SJSA1 (cell line): Measurements from ENCODE around the gene FGD4. TPM values are rescaled to one million over a fixed set of nuclear protein-coding genes. Genes with fewer than 3 reads are reported as not detected.

Experiments
- DNase-seq, 2 experiments: peaks; one replicate each; pipeline ENCODE4 v3.0.0-alpha.2; 2015 to 2020; ENCODE audit warnings: low spot score in 2 of 2, low read depth in 1 of 2
- H3K27ac ChIP-seq: fragments of 250-450 bp; sonication (Bioruptor Pico); 2 replicates; pipeline ENCODE4 v1.5.1; 2020; ENCODE audit warnings: mild to moderate bottlenecking, moderate library complexity
- H3K27me3 ChIP-seq: fragments of 250-450 bp; sonication (Bioruptor Pico); replicated peaks from 2 replicates; pipeline ENCODE4 v1.5.1; 2020; ENCODE audit warnings: mild to moderate bottlenecking, moderate library complexity
- H3K36me3 ChIP-seq: fragments of 250-450 bp; sonication (Bioruptor Pico); 2 replicates; pipeline ENCODE4 v1.5.1; 2020; ENCODE audit warnings: mild to moderate bottlenecking
- H3K4me1 ChIP-seq: fragments of 250-450 bp; sonication (Bioruptor Pico); replicated peaks from 2 replicates; pipeline ENCODE4 v1.6.1; 2021; ENCODE audit warnings: mild to moderate bottlenecking
- H3K4me3 ChIP-seq: fragments of 250-450 bp; sonication (Bioruptor Pico); 2 replicates; pipeline ENCODE4 v1.5.1; 2020; ENCODE audit warnings: mild to moderate bottlenecking
- H3K9me3 ChIP-seq: fragments of 250-450 bp; sonication (Bioruptor Pico); replicated peaks from 2 replicates; pipeline ENCODE4 v1.5.1; 2020; ENCODE audit warnings: mild to moderate bottlenecking
- total RNA-seq: library from RNA; depleted of rRNA; stranded (reverse); fragments of >200 nt; shearing (Covaris generic); gene quantifications from 2 replicates; pipeline ENCODE4 v1.2.3, GENCODE V29; 2014

The FGD4 gene
- total RNA-seq, 1 experiment from 2014 or later: 2.8 TPM

DNA sequence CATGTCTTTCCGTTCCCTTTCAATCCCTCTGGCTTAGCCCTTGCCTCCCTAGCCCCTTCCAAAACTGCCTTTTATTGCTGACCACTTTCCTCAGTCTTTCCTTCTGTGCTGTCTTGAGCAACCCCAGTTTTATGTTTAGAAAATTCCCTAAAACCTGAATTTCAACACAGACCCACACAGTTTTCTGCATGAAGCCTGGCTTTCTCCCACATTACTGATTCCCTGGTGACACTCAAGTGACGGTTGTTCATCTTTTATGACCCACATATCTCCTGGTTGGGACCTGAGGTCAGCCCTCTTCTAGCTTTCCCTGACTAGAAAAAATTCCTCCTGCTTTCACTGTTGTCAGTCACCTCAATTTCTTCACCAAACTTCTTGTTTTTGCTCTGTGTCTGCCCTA is 21.0 kb downstream of the FGD4 start:
- 0 out of 2 replicates have a peak, but pooled peaks cover 3% of the 10 kb centered on the region for H3K4me1 ChIP-seq
- H3K36me3 ChIP-seq: no peaks in the 10 kb centered on the region
- H3K27ac ChIP-seq: no peak overlapping the region
- no peak for DNase-seq
- no peak overlapping the region for H3K4me3 ChIP-seq
- H3K27me3 ChIP-seq: no peaks in the 10 kb centered on the region
- no peaks in the 10 kb centered on the region for H3K9me3 ChIP-seq

DNA sequence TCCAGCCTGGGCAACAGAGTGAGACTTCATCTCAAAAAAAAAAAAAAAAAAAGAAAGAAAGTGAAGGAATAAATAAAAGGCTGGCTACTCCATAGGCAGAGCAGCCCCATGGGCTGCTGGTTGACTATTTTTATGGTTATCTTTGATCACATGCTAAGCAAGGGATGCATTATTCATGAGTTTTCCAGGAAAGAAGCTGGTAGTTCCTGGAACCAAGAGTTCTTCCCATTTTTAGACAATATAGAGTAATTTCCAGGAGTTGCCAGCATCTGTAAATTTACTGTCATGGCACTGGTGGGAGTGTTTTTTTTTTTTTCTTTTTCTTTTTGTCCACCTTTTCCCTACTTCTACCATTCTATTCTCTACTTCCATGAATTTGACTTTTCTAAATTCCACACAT is 24.2 kb downstream of the FGD4 start:
- H3K4me1 ChIP-seq: 0 out of 2 replicates have a peak, but pooled peaks cover 3% of the 10 kb centered on the region
- no peaks in the 10 kb centered on the region for H3K9me3 ChIP-seq
- no peak overlapping the region for H3K4me3 ChIP-seq
- H3K27me3 ChIP-seq: no peaks in the 10 kb centered on the region
- no peak overlapping the region for H3K27ac ChIP-seq
- no peak for DNase-seq
- H3K36me3 ChIP-seq: no peaks in the 10 kb centered on the region

DNA sequence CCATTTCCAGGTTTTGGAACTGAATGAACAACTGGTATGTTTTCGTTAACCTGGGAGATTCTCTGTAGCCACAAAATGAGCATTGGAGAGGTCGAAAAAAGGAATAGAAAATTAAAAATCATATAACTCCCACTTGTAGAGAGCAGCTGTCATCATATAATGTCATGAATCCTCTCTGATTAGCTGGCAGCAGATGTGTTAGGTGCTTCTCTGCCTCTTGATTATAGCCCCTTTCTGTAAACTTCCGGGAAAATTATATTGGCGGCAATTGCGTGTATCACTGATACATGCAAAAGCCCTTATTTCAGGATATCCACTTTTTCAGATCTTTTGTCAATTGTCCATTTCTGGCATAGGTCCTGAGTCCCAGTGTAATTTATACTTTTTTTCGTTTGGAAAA is 31.7 kb downstream of the FGD4 start:
- Histone ChIP-seq H3K9me3 (no peaks in the 10 kb centered on the region), H3K27me3 (no peaks in the 10 kb centered on the region), H3K4me3 (no peak overlapping the region), H3K27ac (no peak overlapping the region), H3K4me1 (peaks cover 8% of the 10 kb centered on the region), H3K36me3 (no peaks in the 10 kb centered on the region)
- no peak for DNase-seq

DNA sequence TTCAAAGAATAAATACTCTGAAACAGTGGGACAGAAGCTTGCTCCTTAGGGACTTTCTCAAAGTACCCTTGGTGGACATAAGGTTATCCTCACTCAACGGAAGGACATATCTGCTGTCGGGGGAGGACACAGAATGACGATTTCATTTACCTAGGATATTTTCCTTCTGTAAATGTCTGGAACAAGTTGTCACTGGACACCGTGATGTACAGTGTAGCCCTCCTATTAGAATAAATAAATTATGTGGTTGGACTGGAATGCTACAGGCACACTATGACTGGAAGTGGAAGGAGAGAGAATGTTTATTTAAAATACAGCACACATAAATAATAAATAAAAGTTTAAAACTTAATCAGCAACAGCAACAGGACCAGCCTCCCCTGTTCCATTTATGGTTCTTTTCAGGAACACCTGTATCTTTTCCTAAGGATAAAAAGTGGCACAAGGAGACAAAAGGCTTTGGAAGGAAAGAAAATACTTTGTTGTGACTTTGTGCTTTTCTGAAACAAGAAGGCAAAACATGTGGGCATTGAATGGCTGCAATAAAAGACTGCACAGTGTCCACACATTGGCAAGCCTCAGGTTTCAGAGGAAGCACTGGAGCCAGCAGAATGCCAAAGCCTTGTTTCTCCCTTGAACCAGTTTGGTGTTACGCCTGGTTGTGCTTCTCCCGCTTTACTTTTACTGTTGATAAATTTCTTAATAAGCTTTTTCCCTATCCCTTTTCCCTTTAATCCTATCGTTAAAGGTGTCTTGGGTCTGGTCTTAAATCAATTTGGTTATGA is 36.8 kb downstream of the FGD4 start:
- Histone ChIP-seq H3K36me3 (no peaks in the 10 kb centered on the region), H3K9me3 (no peaks in the 10 kb centered on the region), H3K27me3 (no peaks in the 10 kb centered on the region), H3K27ac (peak overlapping the region; percentile 42), H3K4me1 (peaks cover 29% of the 10 kb centered on the region), H3K4me3 (no peak overlapping the region)
- peak in 1 of 2 experiments; percentile 85 for DNase-seq

DNA sequence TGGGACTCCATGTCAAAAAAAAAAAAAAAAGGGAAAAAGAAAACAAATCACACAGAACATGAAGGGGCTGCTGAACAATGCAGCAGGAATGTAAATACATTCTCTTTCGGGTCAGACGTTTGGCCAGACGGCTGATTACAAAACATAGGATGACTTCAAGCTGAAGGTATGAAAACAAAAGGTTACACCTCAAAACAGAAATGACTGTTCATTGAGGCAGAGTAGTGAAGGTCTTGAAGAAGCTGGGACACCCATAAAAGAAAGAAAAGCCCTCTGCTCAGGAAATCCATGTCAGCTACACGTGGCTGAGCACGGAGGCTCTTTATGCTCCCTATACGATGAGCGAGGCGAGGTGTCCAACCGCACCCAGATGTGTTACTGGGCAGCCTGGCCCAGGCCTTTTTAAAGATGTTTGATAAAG is 37.7 kb downstream of the FGD4 start:
- H3K27me3 ChIP-seq: no peaks in the 10 kb centered on the region
- H3K4me3 ChIP-seq: no peak overlapping the region
- peak overlapping the region; percentile 82 for H3K27ac ChIP-seq
- H3K4me1 ChIP-seq: peaks cover 29% of the 10 kb centered on the region
- peak; percentile 77 to 93 for DNase-seq
- H3K9me3 ChIP-seq: no peaks in the 10 kb centered on the region
- no peaks in the 10 kb centered on the region for H3K36me3 ChIP-seq

DNA sequence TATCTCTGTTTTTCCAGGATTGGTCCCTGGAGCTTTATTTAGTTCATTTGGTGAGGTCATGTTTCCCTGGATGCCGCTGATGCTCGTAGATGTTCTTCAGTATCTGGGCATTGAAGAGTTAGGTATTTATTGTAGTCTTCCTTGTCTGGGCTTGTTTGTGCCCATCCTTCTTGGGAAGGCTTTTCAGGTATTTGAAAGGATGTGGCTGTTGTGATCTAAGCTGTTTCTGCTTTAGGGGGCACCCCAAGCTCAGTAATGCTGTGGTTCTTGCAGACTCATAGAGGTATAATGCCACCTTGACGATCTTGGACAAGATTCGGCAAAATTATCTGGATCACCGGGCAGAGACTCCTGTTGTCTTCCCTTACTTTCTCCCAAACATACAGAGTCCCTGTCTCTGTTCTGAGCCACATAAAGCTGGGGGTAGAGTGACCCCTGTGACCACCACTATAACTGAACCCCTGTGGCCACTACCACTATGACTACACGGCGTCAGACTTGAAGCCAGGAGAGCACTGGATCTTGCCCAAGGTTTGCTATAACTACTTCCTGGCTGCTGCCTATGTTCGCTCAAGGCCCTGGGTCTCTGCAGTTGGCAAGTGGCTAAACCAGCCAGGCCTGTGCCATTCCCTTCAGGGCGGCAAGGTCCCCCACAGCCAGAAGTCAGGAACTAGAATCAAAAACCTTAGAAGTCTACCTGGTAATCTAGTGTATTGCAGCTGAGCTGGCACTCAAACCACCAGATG is 40.9 kb downstream of the FGD4 start:
- H3K4me3 ChIP-seq: no peak overlapping the region
- no peaks in the 10 kb centered on the region for H3K9me3 ChIP-seq
- no peaks in the 10 kb centered on the region for H3K36me3 ChIP-seq
- H3K27me3 ChIP-seq: no peaks in the 10 kb centered on the region
- H3K4me1 ChIP-seq: peaks cover 35% of the 10 kb centered on the region
- no peak overlapping the region for H3K27ac ChIP-seq
- DNase-seq: no peak

DNA sequence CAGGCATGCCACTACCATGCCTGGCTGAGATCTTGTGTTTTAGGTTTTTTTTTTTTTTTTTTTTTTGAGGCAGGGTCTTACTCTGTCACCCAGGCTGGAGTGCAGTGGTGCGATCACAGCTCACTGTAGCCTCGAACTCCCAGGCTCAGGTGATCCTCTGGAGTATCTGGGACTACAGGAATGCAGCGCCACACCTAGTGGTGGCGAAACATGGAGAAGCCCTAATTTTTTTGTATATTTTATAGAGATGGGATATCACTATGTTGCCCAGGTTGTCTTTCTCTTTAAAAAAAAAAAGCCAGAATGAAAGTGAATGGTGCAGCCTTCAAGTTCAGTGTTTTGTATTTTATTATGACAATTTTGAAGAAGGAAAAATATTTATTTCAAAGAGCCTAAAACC is 44.1 kb downstream of the FGD4 start:
- Histone ChIP-seq H3K4me1 (peaks cover 9% of the 10 kb centered on the region), H3K4me3 (no peak overlapping the region), H3K27me3 (no peaks in the 10 kb centered on the region), H3K27ac (no peak overlapping the region), H3K9me3 (no peaks in the 10 kb centered on the region), H3K36me3 (no peaks in the 10 kb centered on the region)
- DNase-seq: no peak

DNA sequence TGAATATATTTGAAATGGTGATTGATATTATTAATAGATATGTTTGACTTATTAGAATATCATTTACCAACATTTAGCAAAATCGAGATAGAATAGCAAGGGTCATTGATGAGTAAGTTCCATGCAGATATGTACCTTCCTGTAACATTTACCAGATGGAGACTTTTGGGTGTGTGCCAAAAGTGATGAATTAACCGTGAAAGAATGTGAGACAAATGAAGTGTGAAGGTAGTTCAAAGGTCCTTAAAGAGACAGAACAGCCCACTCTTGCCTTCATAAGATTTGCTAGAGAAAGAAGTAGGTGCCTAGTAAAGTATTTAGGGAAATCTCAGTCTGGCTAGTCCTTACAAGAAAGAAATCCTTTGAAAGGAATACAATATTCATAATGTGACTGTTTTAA is 45.5 kb downstream of the FGD4 start:
- H3K27ac ChIP-seq: no peak overlapping the region
- H3K27me3 ChIP-seq: no peaks in the 10 kb centered on the region
- H3K9me3 ChIP-seq: no peaks in the 10 kb centered on the region
- H3K4me3 ChIP-seq: no peak overlapping the region
- H3K4me1 ChIP-seq: peaks cover 9% of the 10 kb centered on the region
- peak in 1 of 2 experiments; percentile 43 for DNase-seq
- no peaks in the 10 kb centered on the region for H3K36me3 ChIP-seq

DNA sequence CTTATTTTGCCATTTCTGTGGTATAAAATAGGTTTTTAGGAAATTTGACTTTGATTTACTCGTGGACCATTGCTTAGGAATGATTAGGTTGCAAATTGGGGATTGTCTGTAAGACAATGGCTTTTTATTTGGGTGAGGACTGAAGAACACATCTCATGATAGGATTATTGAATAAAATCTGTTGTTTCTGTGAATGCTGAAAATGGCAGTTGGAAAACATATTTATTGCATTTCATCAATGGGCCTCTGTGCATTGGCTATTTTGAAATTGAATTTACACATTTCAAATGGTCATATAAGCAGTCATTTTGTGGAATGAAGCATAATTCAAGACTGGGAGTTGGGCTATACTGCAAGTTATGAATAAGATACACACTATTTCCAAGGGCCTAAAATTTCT is 46.0 kb downstream of the FGD4 start:
- H3K4me1 ChIP-seq: peaks cover 9% of the 10 kb centered on the region
- H3K27me3 ChIP-seq: no peaks in the 10 kb centered on the region
- H3K36me3 ChIP-seq: no peaks in the 10 kb centered on the region
- H3K4me3 ChIP-seq: no peak overlapping the region
- DNase-seq: no peak
- no peaks in the 10 kb centered on the region for H3K9me3 ChIP-seq
- no peak overlapping the region for H3K27ac ChIP-seq

DNA sequence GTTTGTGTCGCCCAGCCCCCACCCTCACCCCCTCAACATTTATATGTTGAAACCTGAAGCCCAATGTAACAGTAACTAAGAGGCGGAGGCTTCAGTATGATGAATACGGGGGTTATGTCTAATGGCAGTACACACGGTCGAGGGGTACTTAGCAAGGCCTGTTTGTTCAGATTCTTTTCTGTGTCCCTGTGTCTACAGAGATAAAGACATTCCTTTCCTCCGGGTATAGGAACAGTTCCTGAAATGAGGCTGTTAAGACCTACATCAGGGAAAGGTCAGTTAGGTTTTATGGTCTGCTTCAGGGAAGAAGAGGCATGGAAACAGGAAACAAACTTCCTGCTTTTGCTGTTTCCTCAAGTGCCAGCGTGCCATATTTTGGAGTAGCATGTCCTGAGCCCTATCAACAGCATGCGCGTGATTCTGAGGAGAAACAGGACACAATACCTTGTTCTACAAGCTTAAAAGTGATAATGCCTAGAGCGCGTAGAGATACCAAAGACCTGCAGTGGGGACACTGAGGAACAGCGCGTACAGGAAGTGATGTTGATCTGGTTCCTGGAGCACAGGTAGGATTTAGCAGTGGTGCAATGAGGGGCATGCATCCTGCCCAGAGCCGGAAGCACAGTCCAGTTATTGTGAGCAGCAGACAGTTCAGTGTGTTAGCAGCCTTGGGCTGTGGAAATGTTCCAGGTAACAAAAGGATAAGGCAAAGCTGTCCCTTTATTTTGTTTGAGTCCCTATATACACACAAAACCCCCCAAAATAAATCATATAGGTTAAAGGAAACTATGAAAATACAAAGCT is 47.2 kb downstream of the FGD4 start:
- H3K27me3 ChIP-seq: no peaks in the 10 kb centered on the region
- H3K4me3 ChIP-seq: no peak overlapping the region
- H3K4me1 ChIP-seq: peaks cover 9% of the 10 kb centered on the region
- no peak for DNase-seq
- H3K9me3 ChIP-seq: no peaks in the 10 kb centered on the region
- H3K36me3 ChIP-seq: no peaks in the 10 kb centered on the region
- no peak overlapping the region for H3K27ac ChIP-seq

DNA sequence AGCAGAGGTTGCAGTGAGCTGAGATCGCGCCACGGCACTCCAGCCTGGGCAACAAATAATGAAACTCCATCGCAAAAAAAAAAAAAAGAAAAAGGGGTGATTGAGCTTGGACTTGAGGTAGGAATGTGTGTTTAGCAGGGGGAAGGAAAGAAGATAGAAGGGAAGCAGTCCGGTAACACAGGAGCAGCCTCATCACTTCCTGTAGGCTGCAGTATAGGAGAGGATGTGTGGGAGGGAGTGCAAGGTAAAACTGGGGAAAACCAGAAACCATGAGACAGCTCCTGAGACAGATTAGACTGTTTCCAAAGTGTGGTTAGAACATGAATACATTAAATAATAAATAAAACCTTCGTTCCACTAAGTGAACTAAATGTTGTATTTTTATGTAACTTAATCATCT is 49.2 kb downstream of the FGD4 start:
- Histone ChIP-seq H3K27me3 (no peaks in the 10 kb centered on the region), H3K27ac (no peak overlapping the region), H3K4me1 (peaks cover 9% of the 10 kb centered on the region), H3K36me3 (no peaks in the 10 kb centered on the region), H3K4me3 (no peak overlapping the region), H3K9me3 (no peaks in the 10 kb centered on the region)
- no peak for DNase-seq

DNA sequence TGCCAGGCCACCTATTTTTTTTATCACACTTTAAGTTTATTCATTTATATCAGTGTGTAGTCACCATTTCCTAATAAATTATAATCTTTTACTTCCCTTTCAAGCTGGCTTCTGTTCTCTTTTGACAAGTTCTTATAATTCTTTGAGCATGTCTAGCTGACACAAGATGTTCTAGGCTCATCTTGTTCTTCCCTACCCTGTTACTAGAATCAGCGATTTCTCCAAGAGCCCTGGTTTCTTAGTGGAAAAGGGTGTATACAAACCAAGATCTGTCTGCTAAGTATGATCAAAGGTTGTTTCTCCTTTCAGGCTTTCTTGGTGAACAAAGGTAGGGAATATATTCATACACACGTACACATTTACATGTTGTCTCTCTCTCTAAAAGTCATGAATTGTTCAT is 51.0 kb downstream of the FGD4 start:
- no peaks in the 10 kb centered on the region for H3K9me3 ChIP-seq
- peaks cover 16% of the 10 kb centered on the region for H3K4me1 ChIP-seq
- no peak overlapping the region for H3K4me3 ChIP-seq
- no peak overlapping the region for H3K27ac ChIP-seq
- no peak for DNase-seq
- H3K36me3 ChIP-seq: no peaks in the 10 kb centered on the region
- no peaks in the 10 kb centered on the region for H3K27me3 ChIP-seq

DNA sequence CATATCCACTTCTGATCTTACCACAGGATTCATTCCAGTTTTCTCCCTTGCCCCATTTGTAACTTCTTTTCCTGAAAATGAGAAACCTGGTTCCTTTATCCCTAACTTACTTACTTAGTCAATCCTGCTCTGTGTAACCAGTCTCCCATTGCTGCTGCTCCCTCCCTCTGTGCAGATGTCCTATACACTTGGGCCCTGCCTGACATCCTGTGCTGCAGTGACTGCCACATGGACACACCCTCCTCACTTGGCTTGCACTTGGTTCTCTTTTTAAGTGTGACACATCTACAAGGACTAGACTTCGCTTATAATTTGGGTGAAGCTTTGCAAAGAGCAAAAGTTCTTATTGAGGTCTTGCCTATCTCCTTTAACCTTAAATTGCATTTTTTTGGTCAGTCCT is 51.4 kb downstream of the FGD4 start:
- Histone ChIP-seq H3K4me3 (no peak overlapping the region), H3K4me1 (peaks cover 15% of the 10 kb centered on the region), H3K36me3 (no peaks in the 10 kb centered on the region), H3K9me3 (no peaks in the 10 kb centered on the region), H3K27me3 (no peaks in the 10 kb centered on the region), H3K27ac (no peak overlapping the region)
- DNase-seq: no peak

DNA sequence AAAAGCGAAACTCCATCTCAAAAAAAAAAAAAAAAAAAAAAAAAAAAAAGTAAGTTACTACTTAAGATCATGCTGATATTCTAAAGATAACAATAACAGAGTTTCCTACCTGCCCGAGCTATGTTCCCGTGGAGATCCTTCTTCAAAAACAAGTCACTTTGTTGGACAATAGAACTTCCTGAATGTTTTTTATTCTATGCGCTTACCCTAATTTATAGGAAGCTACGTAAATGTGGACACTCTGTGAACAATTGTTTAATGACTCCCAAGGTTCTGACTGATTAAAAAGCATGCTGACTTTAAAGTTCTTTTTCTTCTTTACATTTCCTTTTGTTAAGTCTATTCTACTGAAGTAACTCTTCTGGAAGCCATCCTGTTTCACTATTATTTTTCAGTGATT is 52.5 kb downstream of the FGD4 start:
- Histone ChIP-seq H3K4me3 (no peak overlapping the region), H3K36me3 (no peaks in the 10 kb centered on the region), H3K9me3 (no peaks in the 10 kb centered on the region), H3K4me1 (peaks cover 25% of the 10 kb centered on the region), H3K27me3 (no peaks in the 10 kb centered on the region), H3K27ac (no peak overlapping the region)
- DNase-seq: no peak
